Activated naive CD4-positive, alpha-beta T cell treated with anti-CD3 and anti-CD28 coated beads, Interleukin-2, amount 10 ng/mL, durations not matched to agents 7 days and 5 days (primary cell): Measurements from ENCODE around the gene NBAS.
"Not testable (repeated sequence)": the region's sequence is repeated elsewhere in the genome, so short reads cannot be mapped to it uniquely, and the experiment has no call there.

ENCODE experiments used
- CTCF ChIA-PET: fragments of 350-600 bp; sonication (Branson Sonifier 250); formaldehyde crosslinking; loops from one replicate; lab custom pipeline; 2021; ENCODE audit warnings: antibody characterized with exemption; lab: Charles Lee
- DNase-seq: peaks from one replicate; pipeline ENCODE4 v3.0.0-alpha.2; 2020
- H3K27ac Mint-ChIP-seq: one replicate; pipeline ENCODE4 v1.8.0; 2021; ENCODE audit warnings: mild to moderate bottlenecking, moderate library complexity, mixed read lengths
- H3K27me3 Mint-ChIP-seq: one replicate; pipeline ENCODE4 v1.8.0; 2021; ENCODE audit warnings: mild to moderate bottlenecking, mixed read lengths
- H3K36me3 Mint-ChIP-seq: one replicate; pipeline ENCODE4 v1.8.0; 2021; ENCODE audit warnings: mixed read lengths
- H3K4me1 Mint-ChIP-seq: one replicate; pipeline ENCODE4 v1.8.0; 2021; ENCODE audit warnings: mixed read lengths
- H3K4me3 Mint-ChIP-seq: one replicate; pipeline ENCODE4 v1.8.0; 2021; ENCODE audit warnings: mild to moderate bottlenecking, moderate library complexity, mixed read lengths
- H3K9me3 Mint-ChIP-seq: one replicate; pipeline ENCODE4 v1.8.0; 2021; ENCODE audit warnings: mixed read lengths

Gene NBAS

GRCh38 chr2:15542269-15542668 lies 18.9 kb downstream of the NBAS start:
- H3K9me3 Mint-ChIP-seq, H3K36me3 Mint-ChIP-seq, H3K4me1 Mint-ChIP-seq, H3K4me3 Mint-ChIP-seq, H3K27ac Mint-ChIP-seq, H3K27me3 Mint-ChIP-seq, CTCF ChIA-PET, DNase-seq: not testable (repeated sequence)

GRCh38 chr2:15540523-15540922 lies 20.6 kb downstream of the NBAS start:
- H3K27ac Mint-ChIP-seq, DNase-seq, CTCF ChIA-PET, H3K9me3 Mint-ChIP-seq, H3K36me3 Mint-ChIP-seq, H3K4me1 Mint-ChIP-seq, H3K27me3 Mint-ChIP-seq, H3K4me3 Mint-ChIP-seq: not testable (repeated sequence)

- Mint-ChIP-seq H3K27ac (no peak overlapping the region), H3K9me3 (no peaks in the 10 kb centered on the region), H3K27me3 (no peaks in the 10 kb centered on the region), H3K4me3 (no peak overlapping the region), H3K36me3 (peaks cover 6% of the 10 kb centered on the region), H3K4me1 (no peaks in the 10 kb centered on the region)
- CTCF ChIA-PET: no interaction called here
- DNase-seq: no peak
These were observed 21.1 kb downstream of the NBAS start for GRCh38 chr2:15539999-15540398.

GRCh38 chr2:15538792-15539191 lies 22.3 kb downstream of the NBAS start:
- DNase-seq: no peak
- H3K27ac Mint-ChIP-seq: no peak overlapping the region
- no peaks in the 10 kb centered on the region for H3K27me3 Mint-ChIP-seq
- H3K4me1 Mint-ChIP-seq: no peaks in the 10 kb centered on the region
- no peaks in the 10 kb centered on the region for H3K9me3 Mint-ChIP-seq
- peaks cover 8% of the 10 kb centered on the region for H3K36me3 Mint-ChIP-seq
- H3K4me3 Mint-ChIP-seq: no peak overlapping the region
- CTCF ChIA-PET: interaction anchor here (1.2 kb wide), 1 partner anchor 11 kb away, joined by 3 read pairs; no protein-coding TSS in a partner anchor

GRCh38 chr2:15533860-15534480 lies 27.2 kb downstream of the NBAS start:
- DNase-seq: no peak
- no peak overlapping the region for H3K27ac Mint-ChIP-seq
- no peaks in the 10 kb centered on the region for H3K27me3 Mint-ChIP-seq
- no peak overlapping the region for H3K4me3 Mint-ChIP-seq
- CTCF ChIA-PET: no interaction called here
- peaks cover 16% of the 10 kb centered on the region for H3K36me3 Mint-ChIP-seq
- H3K9me3 Mint-ChIP-seq: no peaks in the 10 kb centered on the region
- H3K4me1 Mint-ChIP-seq: no peaks in the 10 kb centered on the region

GRCh38 chr2:15532996-15533395 lies 28.1 kb downstream of the NBAS start:
- Mint-ChIP-seq H3K36me3 (peaks cover 16% of the 10 kb centered on the region), H3K27me3 (no peaks in the 10 kb centered on the region)

DNA sequence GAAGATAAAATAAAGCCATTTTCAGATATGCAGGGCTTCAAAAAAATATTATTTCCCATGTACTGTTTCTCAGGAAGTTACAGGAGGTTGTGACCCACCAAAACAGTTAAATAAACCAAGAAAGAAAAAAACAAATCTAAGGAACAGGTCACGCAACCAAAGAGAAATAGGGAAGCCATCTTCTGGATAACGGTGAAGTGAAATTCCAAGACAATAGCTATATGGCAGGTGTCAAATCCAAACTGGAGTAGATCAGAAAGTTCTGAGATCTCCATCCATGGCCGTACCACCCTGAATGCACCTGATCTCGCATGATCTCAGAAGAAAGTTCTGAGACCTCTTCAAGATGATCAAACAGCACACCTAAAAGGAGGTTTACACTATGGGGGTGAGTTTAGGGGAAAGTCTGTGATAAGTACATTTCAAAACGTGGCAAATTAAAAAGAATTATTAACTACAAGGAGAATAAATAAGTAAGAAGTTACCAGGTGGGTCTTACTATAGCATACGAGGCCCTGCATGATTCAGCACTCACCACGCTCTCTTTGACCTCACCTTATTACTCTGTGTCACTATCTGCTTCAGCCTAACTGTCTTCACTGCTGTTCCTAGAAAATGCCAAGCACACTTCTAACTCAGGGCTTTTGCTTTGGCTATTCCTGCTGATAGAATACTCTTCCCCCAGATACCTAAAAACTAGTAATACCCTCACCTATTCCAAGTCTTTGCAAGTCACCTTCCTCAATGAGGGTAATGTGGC lies 29.9 kb downstream of the NBAS start:
- no peak overlapping the region for H3K27ac Mint-ChIP-seq
- H3K4me3 Mint-ChIP-seq: no peak overlapping the region
- H3K36me3 Mint-ChIP-seq: peaks cover 19% of the 10 kb centered on the region
- H3K27me3 Mint-ChIP-seq: no peaks in the 10 kb centered on the region
- no peaks in the 10 kb centered on the region for H3K9me3 Mint-ChIP-seq
- no peaks in the 10 kb centered on the region for H3K4me1 Mint-ChIP-seq
- CTCF ChIA-PET: no interaction called here
- DNase-seq: no peak

More at GRCh38 chr2:15532996-15533395, 28.1 kb downstream of the NBAS start:
- no peak overlapping the region for H3K27ac Mint-ChIP-seq
- DNase-seq: no peak
- H3K4me3 Mint-ChIP-seq: no peak overlapping the region
- CTCF ChIA-PET: no interaction called here
- H3K4me1 Mint-ChIP-seq: no peaks in the 10 kb centered on the region
- no peaks in the 10 kb centered on the region for H3K9me3 Mint-ChIP-seq

- Mint-ChIP-seq H3K9me3 (no peaks in the 10 kb centered on the region), H3K27ac (no peak overlapping the region)
- CTCF ChIA-PET: interaction anchor here (0.8 kb wide), 1 partner anchor 10 kb away, joined by 3 read pairs; no protein-coding TSS in a partner anchor
These were observed 33.9 kb downstream of the NBAS start for GRCh38 chr2:15527074-15527739.

GRCh38 chr2:15521641-15522181 lies 39.4 kb downstream of the NBAS start:
- Mint-ChIP-seq H3K27me3 (no peaks in the 10 kb centered on the region), H3K36me3 (peaks cover 21% of the 10 kb centered on the region), H3K4me3 (no peak overlapping the region), H3K9me3 (no peaks in the 10 kb centered on the region), H3K4me1 (no peaks in the 10 kb centered on the region), H3K27ac (no peak overlapping the region)
- CTCF ChIA-PET: no interaction called here
- DNase-seq: no peak

More at GRCh38 chr2:15527074-15527739, 33.9 kb downstream of the NBAS start:
- no peak overlapping the region for H3K4me3 Mint-ChIP-seq
- no peaks in the 10 kb centered on the region for H3K4me1 Mint-ChIP-seq
- peaks cover 28% of the 10 kb centered on the region for H3K36me3 Mint-ChIP-seq
- no peaks in the 10 kb centered on the region for H3K27me3 Mint-ChIP-seq
- DNase-seq: no peak

DNA sequence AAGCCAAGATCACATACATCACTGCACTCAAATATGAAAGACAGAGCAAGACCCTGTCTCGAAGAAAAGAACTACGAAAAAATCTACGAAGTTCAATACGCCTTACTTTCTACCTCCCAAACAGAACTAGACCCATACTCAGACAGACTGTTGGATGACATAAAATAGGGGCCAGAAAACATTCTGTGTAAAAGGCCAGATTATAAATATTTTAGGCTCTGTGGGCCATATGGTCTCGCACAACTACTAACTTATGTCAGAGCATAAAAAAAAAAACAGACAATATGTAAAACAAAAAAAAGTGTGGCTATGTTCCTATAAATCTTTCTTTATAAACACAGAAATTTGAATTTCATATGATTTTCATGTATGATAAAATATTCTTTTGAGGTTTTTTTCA lies 40.8 kb downstream of the NBAS start:
- no peak overlapping the region for H3K4me3 Mint-ChIP-seq
- H3K9me3 Mint-ChIP-seq: no peaks in the 10 kb centered on the region
- no peaks in the 10 kb centered on the region for H3K4me1 Mint-ChIP-seq
- no peaks in the 10 kb centered on the region for H3K27me3 Mint-ChIP-seq
- H3K27ac Mint-ChIP-seq: no peak overlapping the region
- CTCF ChIA-PET: no interaction called here
- DNase-seq: no peak
- H3K36me3 Mint-ChIP-seq: peaks cover 23% of the 10 kb centered on the region

- H3K27ac Mint-ChIP-seq, H3K4me1 Mint-ChIP-seq, H3K27me3 Mint-ChIP-seq, H3K9me3 Mint-ChIP-seq, CTCF ChIA-PET, H3K4me3 Mint-ChIP-seq, DNase-seq: not testable (repeated sequence)
- peaks cover 14% of the 10 kb centered on the region for H3K36me3 Mint-ChIP-seq
These were observed 42.4 kb downstream of the NBAS start for GRCh38 chr2:15518759-15519158.

DNA sequence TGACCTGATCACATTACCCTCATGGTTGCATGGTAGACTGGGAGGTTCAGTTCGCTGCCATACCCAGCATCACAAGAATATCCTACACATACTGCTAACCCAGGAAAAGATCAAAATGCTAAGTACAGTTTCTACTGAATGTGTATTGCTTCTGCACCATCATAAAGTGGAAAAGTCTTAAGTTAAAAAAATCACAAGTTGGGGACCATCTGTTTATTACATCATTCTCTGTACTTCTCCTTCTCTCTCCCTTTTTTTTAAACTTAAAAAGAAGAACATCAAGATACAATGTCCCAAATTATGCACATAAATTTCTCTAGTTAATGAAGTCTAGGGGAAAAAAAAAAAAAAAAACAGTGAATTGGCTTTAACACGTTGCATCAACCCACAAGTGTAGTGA lies 43.3 kb downstream of the NBAS start:
- CTCF ChIA-PET: no interaction called here
- Mint-ChIP-seq H3K4me1 (no peaks in the 10 kb centered on the region), H3K36me3 (peaks cover 13% of the 10 kb centered on the region), H3K4me3 (no peak overlapping the region), H3K27ac (no peak overlapping the region), H3K27me3 (no peaks in the 10 kb centered on the region), H3K9me3 (no peaks in the 10 kb centered on the region)
- no peak for DNase-seq

- H3K36me3 Mint-ChIP-seq: peaks cover 30% of the 10 kb centered on the region
- CTCF ChIA-PET: interaction anchor here (1.0 kb wide), 1 partner anchor 65 kb away, joined by 3 read pairs; no protein-coding TSS in a partner anchor
These were observed 49.4 kb downstream of the NBAS start for GRCh38 chr2:15511686-15512085.

DNA sequence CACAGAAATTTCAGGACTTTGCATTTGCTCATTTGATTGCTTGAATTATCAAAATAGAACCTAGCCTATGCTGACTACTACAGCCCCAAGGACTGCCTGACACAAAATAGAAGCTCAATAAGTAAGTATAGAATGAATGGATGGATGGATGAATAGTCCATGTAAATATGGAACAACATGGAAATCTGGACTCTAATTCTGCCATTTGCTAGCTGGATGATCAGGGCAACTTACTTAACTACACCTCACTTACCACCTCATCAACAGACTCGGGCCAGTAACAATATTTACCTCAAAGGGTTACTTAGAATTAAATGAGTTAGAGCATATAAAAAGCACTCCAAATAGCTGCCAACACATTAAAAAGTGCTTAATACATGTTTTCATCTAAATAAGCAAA lies 50.6 kb downstream of the NBAS start:
- H3K4me1 Mint-ChIP-seq: peaks cover under 1% of the 10 kb centered on the region
- CTCF ChIA-PET: no interaction called here
- peaks cover 27% of the 10 kb centered on the region for H3K36me3 Mint-ChIP-seq
- DNase-seq: no peak
- H3K4me3 Mint-ChIP-seq: no peak overlapping the region
- no peaks in the 10 kb centered on the region for H3K27me3 Mint-ChIP-seq
- no peak overlapping the region for H3K27ac Mint-ChIP-seq
- H3K9me3 Mint-ChIP-seq: no peaks in the 10 kb centered on the region

More at GRCh38 chr2:15511686-15512085, 49.4 kb downstream of the NBAS start:
- Mint-ChIP-seq H3K27me3 (no peaks in the 10 kb centered on the region), H3K4me1 (no peaks in the 10 kb centered on the region), H3K9me3 (no peaks in the 10 kb centered on the region), H3K27ac (no peak overlapping the region), H3K4me3 (no peak overlapping the region)
- DNase-seq: no peak
